Right atrium auricular region (tissue), 2 donors: ENCODE results near the gene OR2T11. TPM values are rescaled to one million over a fixed set of nuclear protein-coding genes. Genes with fewer than 3 reads are reported as not detected.
"Not testable (repeated sequence)": the region's sequence is repeated elsewhere in the genome, so short reads cannot be mapped to it uniquely, and the experiment has no call there.

Experiments used
- DNase-seq: peaks from one replicate; pipeline ENCODE4 v3.0.0-alpha.2; 2019; ENCODE audit warnings: low spot score
- H3K27ac ChIP-seq, 2 donors: fragments of 200-600 bp; sonication (generic); 1 replicate in 1 of 2; 2 replicates in 1 of 2; pipeline ENCODE4 v1.5.1; 2016 to 2019
- H3K27me3 ChIP-seq, 2 donors: fragments of 200-600 bp; sonication (generic); one replicate each; pipeline versions ENCODE4 v1.5.1 to v1.6.0; 2017 to 2019
- H3K36me3 ChIP-seq: fragments of 200-600 bp; sonication (generic); one replicate; pipeline ENCODE4 v1.5.1; 2016
- H3K4me1 ChIP-seq, 2 donors: fragments of 200-600 bp; sonication (generic); one replicate each; pipeline versions ENCODE4 v1.5.1 to v1.6.0; 2017 to 2019
- H3K4me3 ChIP-seq, 2 donors: fragments of 200-600 bp; sonication (generic); 1 replicate in 1 of 2; 2 replicates in 1 of 2; pipeline ENCODE4 v1.5.1; 2017 to 2019; ENCODE audit warnings: mild to moderate bottlenecking in 1 of 2, moderate library complexity in 1 of 2
- H3K9me3 ChIP-seq, 2 donors: fragments of 200-600 bp; sonication (generic); one replicate each; pipeline ENCODE4 v1.5.1; 2019
- total RNA-seq, 2 donors: library from RNA; depleted of rRNA; stranded (reverse); fragments of >200 nt; gene quantifications; one replicate each; pipeline ENCODE4 v1.1.0, GENCODE V29; 2016
- TF ChIP-seq, protein P1 (sequence below), 2 donors: fragments of 200-600 bp; sonication (generic); IDR thresholded peaks; one replicate each; pipeline ENCODE4 v1.5.1; 2019; ENCODE audit warnings: antibody characterized with exemption in 2 of 2

OR2T11 gene, protein sequence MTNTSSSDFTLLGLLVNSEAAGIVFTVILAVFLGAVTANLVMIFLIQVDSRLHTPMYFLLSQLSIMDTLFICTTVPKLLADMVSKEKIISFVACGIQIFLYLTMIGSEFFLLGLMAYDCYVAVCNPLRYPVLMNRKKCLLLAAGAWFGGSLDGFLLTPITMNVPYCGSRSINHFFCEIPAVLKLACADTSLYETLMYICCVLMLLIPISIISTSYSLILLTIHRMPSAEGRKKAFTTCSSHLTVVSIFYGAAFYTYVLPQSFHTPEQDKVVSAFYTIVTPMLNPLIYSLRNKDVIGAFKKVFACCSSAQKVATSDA
- not detected for total RNA-seq

DNA sequence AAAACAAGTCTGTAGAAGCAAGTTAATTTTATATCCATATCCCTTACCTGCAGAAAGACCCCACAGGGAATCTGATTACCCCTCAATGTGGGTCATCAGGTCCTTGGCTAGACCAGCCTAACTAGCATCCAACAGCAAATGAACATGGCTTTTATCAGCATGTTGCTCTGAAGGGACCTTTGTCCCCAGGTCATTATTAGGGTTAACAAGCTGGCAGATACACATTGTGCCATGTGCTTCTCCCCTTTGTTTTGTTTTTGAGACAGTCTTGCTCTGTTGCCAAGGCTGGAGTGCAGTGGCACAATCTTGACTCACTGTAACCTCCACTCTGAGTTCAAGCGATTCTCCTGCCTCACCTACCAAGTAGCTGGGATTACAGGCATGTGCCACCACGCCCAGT, at the start of gene OR2T11:
Gene OR2T11, minus strand, starts transcription at position 101 of the 400 bp plus-strand sequence. CDS start 7,963 bp downstream, outside the sequence.
- not testable (repeated sequence) for DNase-seq, H3K4me3 ChIP-seq, H3K36me3 ChIP-seq, H3K9me3 ChIP-seq, H3K27ac ChIP-seq, H3K4me1 ChIP-seq, H3K27me3 ChIP-seq

DNA sequence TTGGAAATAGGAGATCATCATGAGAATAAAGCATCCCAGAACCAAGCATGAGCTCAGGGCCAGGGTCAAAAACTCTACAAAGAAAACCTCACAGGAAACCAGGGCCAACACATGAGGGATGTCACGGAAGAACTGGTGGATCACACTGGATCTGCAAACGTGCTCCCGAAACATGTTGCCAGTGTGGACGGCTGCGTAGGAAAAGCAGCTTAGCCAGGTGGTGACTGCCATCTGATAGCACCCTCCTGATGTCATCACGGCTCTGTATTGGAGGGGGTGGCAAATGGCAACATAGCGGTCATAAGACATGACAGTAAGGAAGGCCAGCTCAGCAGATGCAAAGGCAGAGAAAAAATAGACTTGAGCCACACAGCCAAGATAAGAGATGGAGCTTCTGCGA, 46.8 kb upstream of the OR2T11 start:
- Histone ChIP-seq H3K27me3 (no peaks in the 10 kb centered on the region), H3K36me3 (no peaks in the 10 kb centered on the region), H3K4me3 (no peak overlapping the region), H3K4me1 (no peaks in the 10 kb centered on the region), H3K27ac (no peak overlapping the region), H3K9me3 (no peaks in the 10 kb centered on the region)
- no peak for DNase-seq
- TF ChIP-seq, protein P1, sequence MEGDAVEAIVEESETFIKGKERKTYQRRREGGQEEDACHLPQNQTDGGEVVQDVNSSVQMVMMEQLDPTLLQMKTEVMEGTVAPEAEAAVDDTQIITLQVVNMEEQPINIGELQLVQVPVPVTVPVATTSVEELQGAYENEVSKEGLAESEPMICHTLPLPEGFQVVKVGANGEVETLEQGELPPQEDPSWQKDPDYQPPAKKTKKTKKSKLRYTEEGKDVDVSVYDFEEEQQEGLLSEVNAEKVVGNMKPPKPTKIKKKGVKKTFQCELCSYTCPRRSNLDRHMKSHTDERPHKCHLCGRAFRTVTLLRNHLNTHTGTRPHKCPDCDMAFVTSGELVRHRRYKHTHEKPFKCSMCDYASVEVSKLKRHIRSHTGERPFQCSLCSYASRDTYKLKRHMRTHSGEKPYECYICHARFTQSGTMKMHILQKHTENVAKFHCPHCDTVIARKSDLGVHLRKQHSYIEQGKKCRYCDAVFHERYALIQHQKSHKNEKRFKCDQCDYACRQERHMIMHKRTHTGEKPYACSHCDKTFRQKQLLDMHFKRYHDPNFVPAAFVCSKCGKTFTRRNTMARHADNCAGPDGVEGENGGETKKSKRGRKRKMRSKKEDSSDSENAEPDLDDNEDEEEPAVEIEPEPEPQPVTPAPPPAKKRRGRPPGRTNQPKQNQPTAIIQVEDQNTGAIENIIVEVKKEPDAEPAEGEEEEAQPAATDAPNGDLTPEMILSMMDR (IDR thresholded peaks at IDR 0.05) = no peak

GRCh38 chr1:248670003-248670402, 35.1 kb upstream of the OR2T11 start:
- Histone ChIP-seq H3K4me3 (no peak overlapping the region), H3K36me3 (no peaks in the 10 kb centered on the region), H3K9me3 (peaks cover 0 to 8% of the 10 kb centered on the region in 2 donors), H3K27me3 (no peaks in the 10 kb centered on the region), H3K4me1 (no peaks in the 10 kb centered on the region), H3K27ac (no peak overlapping the region)
- no peak for DNase-seq
- TF ChIP-seq, protein P1 (IDR thresholded peaks at IDR 0.05) = no peak

- H3K9me3 ChIP-seq, H3K4me3 ChIP-seq, H3K4me1 ChIP-seq, DNase-seq, H3K27ac ChIP-seq, H3K36me3 ChIP-seq, H3K27me3 ChIP-seq: not testable (repeated sequence)
Observed at GRCh38 chr1:248663453-248664328, 28.8 kb upstream of the OR2T11 start.

DNA sequence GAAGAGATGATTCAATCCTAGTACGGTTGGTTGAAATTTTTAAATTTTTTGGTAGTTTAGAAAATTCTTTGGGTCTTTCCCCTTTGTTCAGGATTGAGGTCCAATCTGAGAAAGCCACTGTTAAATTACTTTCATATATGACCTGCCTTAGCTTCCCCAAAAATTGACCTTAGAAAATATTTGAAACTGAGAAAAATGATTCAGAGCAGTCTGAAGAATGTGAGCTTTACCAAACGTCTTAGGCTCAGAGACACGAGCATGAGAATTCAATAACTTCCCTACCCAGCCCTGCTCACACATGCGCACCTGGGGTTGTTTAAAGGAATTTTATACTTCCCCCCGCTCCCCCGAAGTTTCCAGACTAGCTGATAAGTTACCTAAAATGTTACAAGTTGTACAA, 21.9 kb upstream of the OR2T11 start:
- H3K27ac ChIP-seq, H3K36me3 ChIP-seq, DNase-seq: not testable (repeated sequence)

DNA sequence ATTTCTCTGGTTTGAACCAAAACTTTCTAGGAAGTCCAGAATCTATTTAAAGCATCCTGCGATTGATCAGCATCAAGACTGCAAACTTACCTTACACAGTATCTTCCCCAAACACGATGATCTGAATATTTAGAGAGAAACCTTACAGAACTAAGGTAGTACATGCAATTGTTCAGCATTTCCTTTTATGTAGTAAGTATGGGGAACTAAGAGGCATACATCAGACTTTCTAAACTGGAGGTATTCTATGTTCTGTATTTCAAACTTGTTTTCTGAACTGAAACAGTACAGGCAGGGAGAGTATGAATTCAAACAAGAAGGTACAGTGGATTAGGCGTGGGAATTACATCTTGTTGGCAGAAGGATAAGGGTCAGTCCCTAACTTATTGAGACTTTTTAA, 20.5 kb upstream of the OR2T11 start, which contains the start of gene OR2T27:
Gene OR2T27, minus strand, starts transcription at position 175 of the 400 bp plus-strand sequence. CDS start 4,644 bp downstream, outside the sequence.
- not testable (repeated sequence) for H3K9me3 ChIP-seq, H3K27me3 ChIP-seq, H3K36me3 ChIP-seq, H3K4me1 ChIP-seq, H3K4me3 ChIP-seq, DNase-seq, H3K27ac ChIP-seq

More for the DNA sequence above, 21.9 kb upstream of the OR2T11 start:
- not testable (repeated sequence) for H3K4me3 ChIP-seq, H3K27me3 ChIP-seq, H3K4me1 ChIP-seq, H3K9me3 ChIP-seq

DNA sequence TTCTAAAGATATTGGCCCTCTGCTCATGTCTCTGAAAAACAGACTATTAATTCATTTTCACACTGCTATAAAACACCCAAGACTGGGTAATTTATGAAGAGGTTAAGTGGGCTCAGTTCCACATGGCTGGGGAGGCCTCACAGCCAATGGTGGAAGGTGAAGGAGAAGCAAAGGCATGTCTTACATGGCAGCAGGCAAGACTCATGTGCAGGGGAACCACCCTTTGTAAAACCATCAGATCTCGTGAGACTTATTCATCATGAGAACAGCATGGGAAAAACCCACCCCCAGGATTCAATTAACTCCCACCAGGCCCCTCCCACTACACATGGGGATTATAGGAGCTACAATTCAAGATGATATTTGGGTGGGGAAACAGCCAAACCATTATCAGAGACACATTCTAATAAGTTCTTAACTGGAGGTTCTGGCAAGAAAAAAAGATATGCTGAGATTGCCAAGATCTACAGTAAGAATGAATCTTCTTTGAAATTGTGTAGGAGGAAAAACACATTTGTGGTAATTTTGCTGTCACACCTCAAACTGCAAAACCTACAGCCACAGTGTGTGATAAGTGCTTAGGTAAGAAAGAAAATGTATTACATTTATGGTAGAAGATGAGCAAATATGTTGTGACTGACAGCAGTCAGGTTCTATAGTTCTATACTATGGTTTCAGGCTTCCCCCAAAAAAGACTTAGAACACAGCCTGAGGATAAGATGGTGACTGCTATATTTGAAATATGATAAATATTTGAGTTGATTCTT, 14.1 kb upstream of the OR2T11 start:
- H3K4me3 ChIP-seq, DNase-seq, H3K27ac ChIP-seq, H3K4me1 ChIP-seq, H3K27me3 ChIP-seq, H3K36me3 ChIP-seq, H3K9me3 ChIP-seq: not testable (repeated sequence)

DNA sequence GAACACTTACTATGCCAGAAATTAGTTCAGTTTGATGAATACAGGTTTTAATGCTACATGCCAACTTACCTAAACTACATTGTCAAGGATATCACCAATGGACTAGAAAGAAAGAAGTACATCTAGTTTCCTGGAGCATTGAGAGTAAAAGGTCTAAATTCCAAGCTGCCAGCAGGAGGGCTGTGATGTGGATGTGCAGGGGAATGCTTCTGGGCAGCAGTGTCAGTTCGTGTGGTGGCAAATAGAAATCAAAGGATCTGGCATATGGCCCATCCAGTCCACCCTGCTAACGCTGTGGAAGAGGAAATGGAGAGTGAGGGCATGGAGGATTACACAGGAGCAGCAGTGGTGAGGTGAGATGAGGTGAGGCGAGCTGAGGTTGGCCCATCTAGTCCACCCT, 10.3 kb upstream of the OR2T11 start, which contains the start of gene OR2T35:
Gene OR2T35, minus strand, starts transcription at position 101 of the 400 bp plus-strand sequence. CDS start 6,020 bp downstream, outside the sequence.
- H3K27ac ChIP-seq, H3K4me3 ChIP-seq, H3K36me3 ChIP-seq, H3K4me1 ChIP-seq, H3K27me3 ChIP-seq, H3K9me3 ChIP-seq, DNase-seq: not testable (repeated sequence)

DNA sequence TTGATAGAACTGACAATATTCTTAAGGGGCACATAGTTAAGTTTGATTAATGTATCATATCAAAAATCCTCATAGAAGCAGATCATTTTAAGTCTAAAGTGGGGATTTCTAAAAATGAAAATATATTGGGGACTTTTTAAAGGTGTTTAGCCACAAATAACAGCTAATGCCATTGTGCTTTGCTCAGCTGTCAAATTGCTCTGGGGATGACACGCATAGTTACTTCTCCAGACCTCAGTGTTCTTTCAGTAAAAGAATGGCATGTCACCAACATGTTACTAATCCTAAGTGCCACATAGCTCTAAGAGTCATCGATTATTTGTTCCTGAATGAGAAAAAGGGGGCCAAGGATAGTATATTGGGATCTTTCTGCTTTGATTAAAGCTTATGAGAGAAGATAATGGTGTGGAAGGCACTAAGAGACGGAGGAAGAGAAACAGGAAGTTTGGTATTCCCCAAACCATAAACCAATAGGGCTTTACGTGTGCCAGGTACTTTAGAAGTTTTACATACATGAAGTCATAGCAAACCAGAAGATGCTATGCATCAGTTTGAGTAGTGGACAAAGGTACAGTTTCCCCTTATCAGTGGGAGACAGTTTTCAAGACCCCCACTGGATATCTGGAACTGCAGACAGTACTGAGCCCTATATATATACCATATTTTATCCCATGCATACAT, 8.2 kb upstream of the OR2T11 start:
- not testable (repeated sequence) for H3K27ac ChIP-seq, H3K36me3 ChIP-seq, H3K4me1 ChIP-seq, DNase-seq, H3K27me3 ChIP-seq, H3K9me3 ChIP-seq, H3K4me3 ChIP-seq

DNA sequence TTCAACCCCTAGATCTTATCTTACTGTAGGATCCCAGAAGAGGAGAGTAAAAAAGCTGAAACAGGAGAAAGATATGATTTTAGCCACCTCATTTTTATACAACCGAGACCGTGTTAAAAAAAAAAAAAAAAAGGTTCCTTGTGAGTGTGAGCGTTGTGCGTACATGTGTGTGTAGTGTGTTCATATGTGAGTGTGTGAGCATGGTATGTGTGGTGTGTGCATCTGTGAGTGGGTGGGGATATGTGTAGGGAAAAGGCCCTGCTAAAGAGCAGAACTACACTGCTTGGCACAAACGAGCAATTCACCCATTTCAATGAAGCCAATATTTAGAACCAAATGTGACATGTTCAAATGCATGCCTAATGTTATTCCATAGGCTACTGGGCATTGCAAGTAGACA, 6.7 kb upstream of the OR2T11 start:
- not testable (repeated sequence) for H3K4me3 ChIP-seq, H3K9me3 ChIP-seq, H3K36me3 ChIP-seq, H3K27me3 ChIP-seq, H3K4me1 ChIP-seq, DNase-seq, H3K27ac ChIP-seq

GRCh38 chr1:248640906-248641305, 6.0 kb upstream of the OR2T11 start:
- not testable (repeated sequence) for H3K36me3 ChIP-seq, H3K27ac ChIP-seq, H3K27me3 ChIP-seq, H3K4me3 ChIP-seq, H3K9me3 ChIP-seq, H3K4me1 ChIP-seq, DNase-seq
